Ascending aorta (tissue), 2 donors: ENCODE measurements around the gene HVCN1. TPM values are rescaled to one million over a fixed set of nuclear protein-coding genes. Genes with fewer than 3 reads are reported as not detected.

ENCODE experiments used
- DNase-seq, 2 donors: peaks; one replicate each; pipeline ENCODE4 v3.0.0-alpha.2; 2019; ENCODE audit warnings: low spot score in 2 of 2
- H3K27ac ChIP-seq, 2 donors: fragments of 200-600 bp; sonication (generic); one replicate each; pipeline ENCODE4 v1.5.1; 2016 to 2017; ENCODE audit warnings: mild to moderate bottlenecking in 1 of 2
- H3K27me3 ChIP-seq: fragments of 200-600 bp; sonication (generic); one replicate; pipeline ENCODE4 v1.5.1; 2017
- H3K36me3 ChIP-seq, 2 donors: fragments of 200-600 bp; sonication (generic); one replicate each; pipeline ENCODE4 v1.5.1; 2016
- H3K4me1 ChIP-seq, 2 donors: fragments of 200-600 bp; sonication (generic); one replicate each; pipeline ENCODE4 v1.5.1; 2016 to 2017; ENCODE audit warnings: mild to moderate bottlenecking in 1 of 2
- H3K4me3 ChIP-seq, 2 donors: fragments of 200-600 bp; sonication (generic); one replicate each; pipeline ENCODE4 v1.5.1; 2016 to 2017; ENCODE audit warnings: mild to moderate bottlenecking in 1 of 2
- H3K9me3 ChIP-seq, 2 donors: fragments of 200-600 bp; sonication (generic); one replicate each; pipeline ENCODE4 v1.5.1; 2016
- intact Hi-C: fragments of 100-400 bp; cut with DNase I; formaldehyde crosslinking; loops from one replicate; pipeline ENCODE4 v1.15.1; 2023
- total RNA-seq: library from RNA; depleted of rRNA; stranded (reverse); fragments of >200 nt; gene quantifications from one replicate; pipeline ENCODE4 v1.1.0, GENCODE V29; 2016
- TF ChIP-seq, protein P1 (sequence below), 3 experiments: fragments of 200-600 bp in 2 of 3; fragments of 450-650 bp in 1 of 3; sonication (generic) in 2 of 3; IDR thresholded peaks; one replicate each; pipeline ENCODE4 v1.5.1; 2016 to 2019; ENCODE audit warnings: antibody characterized with exemption in 3 of 3, mild to moderate bottlenecking in 1 of 3, moderate library complexity in 1 of 3

HVCN1 gene
- total RNA-seq, 1 donor from 2014 or later = 1.3 TPM

DNA sequence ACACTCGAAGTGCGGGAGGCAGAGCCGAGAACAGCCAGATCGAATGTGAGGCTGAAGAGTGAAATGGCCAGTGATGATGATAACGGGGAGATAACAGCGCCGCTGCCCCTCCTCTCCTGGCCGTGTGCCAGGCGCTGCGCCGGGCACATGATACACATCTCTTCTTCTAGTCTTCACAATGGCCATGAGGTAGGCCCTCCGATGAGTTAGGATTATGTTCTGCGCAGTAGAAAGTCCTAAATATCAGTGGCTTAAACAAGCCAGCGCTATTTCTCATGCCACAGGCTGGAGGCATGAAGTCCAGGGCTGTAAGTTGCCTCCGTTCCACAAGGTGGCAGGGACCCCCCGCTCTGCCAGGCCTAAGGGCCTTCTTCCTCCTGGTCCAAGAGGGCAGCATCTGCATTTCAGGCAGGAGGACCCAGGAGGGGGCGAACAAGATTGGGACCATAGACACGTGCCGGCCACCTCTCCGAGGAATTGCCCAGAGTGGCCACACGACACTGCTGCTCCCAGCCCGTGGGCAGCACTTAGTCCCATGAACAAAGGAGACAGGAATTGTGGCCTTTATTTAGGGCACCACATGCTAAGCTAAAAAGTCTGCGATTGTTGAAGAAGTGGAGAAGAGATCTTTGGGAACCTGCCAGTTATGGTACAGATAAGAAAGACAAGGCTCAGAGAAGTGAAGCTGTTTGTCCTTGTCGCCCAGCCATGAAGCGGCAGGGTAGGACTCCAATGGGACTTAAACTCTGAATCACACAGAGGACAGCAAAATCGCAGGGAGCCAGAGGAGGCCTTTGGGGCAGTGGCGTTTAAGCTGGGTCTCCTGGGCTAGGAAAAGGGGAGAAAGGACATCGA lies 10.9 kb upstream of the HVCN1 start:
- Histone ChIP-seq H3K27ac (no peak overlapping the region), H3K4me1 (peaks cover 0 to 3% of the 10 kb centered on the region in 2 donors), H3K9me3 (no peaks in the 10 kb centered on the region), H3K4me3 (no peak overlapping the region), H3K36me3 (no peaks in the 10 kb centered on the region), H3K27me3 (no peaks in the 10 kb centered on the region)
- no peak for DNase-seq
- TF ChIP-seq, protein P1, sequence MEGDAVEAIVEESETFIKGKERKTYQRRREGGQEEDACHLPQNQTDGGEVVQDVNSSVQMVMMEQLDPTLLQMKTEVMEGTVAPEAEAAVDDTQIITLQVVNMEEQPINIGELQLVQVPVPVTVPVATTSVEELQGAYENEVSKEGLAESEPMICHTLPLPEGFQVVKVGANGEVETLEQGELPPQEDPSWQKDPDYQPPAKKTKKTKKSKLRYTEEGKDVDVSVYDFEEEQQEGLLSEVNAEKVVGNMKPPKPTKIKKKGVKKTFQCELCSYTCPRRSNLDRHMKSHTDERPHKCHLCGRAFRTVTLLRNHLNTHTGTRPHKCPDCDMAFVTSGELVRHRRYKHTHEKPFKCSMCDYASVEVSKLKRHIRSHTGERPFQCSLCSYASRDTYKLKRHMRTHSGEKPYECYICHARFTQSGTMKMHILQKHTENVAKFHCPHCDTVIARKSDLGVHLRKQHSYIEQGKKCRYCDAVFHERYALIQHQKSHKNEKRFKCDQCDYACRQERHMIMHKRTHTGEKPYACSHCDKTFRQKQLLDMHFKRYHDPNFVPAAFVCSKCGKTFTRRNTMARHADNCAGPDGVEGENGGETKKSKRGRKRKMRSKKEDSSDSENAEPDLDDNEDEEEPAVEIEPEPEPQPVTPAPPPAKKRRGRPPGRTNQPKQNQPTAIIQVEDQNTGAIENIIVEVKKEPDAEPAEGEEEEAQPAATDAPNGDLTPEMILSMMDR (IDR thresholded peaks at IDR 0.05) = no peak
- intact Hi-C loops = no loop called here

DNA sequence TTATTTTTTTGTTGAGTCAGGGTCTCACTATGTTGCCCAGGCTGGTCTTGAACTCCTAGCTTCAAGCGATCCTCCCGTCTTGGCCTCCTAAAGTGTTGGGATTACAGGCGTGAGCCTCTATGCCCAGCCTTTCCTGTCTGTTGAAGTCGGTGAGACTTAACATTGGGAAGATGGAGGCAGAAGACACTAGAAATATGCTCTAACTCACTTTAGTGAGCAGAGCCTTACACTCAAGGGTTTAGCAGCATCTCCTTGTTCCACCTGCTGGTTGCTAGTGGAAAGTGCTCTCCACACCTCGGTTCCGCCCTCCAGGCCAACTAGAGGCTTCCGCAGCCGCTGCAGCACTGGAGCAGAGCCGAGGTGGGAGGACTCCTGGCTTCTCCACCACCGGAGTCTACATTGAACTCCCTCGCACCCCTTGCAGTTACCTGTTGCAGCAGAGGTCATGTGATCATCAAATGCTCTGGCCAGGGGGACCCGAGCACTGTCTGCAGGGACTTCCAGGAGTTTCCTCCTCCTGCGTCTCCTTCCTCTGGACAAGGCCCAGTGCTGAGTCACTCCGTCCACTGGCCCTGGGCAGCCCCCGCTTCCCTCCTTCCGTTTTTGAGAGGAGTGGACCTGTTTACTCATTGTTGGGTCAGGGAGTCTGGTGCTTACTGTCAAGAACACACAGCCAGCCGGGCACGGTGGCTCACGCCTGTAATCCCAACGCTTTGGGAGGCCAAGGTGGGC lies 9.4 kb upstream of the HVCN1 start:
- Histone ChIP-seq H3K4me1 (peaks cover 0 to 3% of the 10 kb centered on the region in 2 donors), H3K27ac (peak overlapping the region in 1 of 2 donors; percentile 38), H3K4me3 (peak overlapping the region in 1 of 2 donors; percentile 47), H3K36me3 (no peaks in the 10 kb centered on the region), H3K27me3 (no peaks in the 10 kb centered on the region), H3K9me3 (no peaks in the 10 kb centered on the region)
- TF ChIP-seq, protein P1 (IDR thresholded peaks at IDR 0.05) = peak; percentile 54 to 68 (median 63)
- peak; percentile 58 to 86 for DNase-seq
- intact Hi-C loops = no loop called here

DNA sequence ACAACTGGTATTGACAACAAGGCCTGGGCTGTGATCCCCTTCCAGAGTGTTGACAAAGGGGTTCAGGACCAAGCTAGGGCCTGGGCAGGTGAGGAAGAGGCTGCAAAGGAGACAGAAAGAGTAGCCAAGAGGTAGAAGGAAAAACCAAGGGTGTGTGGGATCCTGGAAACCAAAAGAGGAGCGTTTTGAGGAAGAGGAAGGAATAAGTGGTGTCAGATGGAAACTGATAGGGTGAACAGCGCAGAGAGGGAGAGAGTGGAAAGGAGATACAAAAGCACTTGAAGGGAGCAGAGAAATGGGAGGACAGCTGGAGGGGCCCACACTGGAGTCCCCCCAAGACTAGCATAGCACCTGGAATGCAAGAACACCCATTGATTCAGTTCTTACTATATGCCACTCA lies 8.3 kb upstream of the HVCN1 start:
- intact Hi-C loops = no loop called here
- H3K4me3 ChIP-seq = no peak overlapping the region
- no peaks in the 10 kb centered on the region for H3K9me3 ChIP-seq
- DNase-seq = no peak
- peaks cover 0 to 3% of the 10 kb centered on the region in 2 donors for H3K4me1 ChIP-seq
- no peak overlapping the region for H3K27ac ChIP-seq
- no peaks in the 10 kb centered on the region for H3K36me3 ChIP-seq
- no peaks in the 10 kb centered on the region for H3K27me3 ChIP-seq
- TF ChIP-seq, protein P1 (IDR thresholded peaks at IDR 0.05) = no peak

DNA sequence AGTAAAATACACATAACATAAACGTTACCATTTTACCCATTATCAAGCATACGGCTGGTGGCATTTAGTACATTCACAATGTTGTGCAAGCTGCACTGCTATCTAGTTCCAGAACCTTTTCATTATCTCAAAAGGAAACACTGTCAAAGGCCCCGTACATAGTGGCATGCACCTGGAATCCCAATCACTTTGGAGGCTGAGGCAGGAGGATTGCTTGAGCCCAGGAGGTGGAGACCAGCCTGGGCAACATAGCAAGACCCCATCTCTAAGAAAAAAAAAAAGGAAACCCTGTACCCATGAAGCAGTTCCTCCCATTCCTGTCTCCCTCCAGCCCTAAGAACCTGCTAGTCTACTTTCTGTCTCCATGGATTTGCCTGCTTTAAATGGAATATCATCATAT lies 7.4 kb upstream of the HVCN1 start:
- no peak for DNase-seq
- Histone ChIP-seq H3K27me3 (no peaks in the 10 kb centered on the region), H3K27ac (no peak overlapping the region), H3K4me1 (peaks cover 0 to 3% of the 10 kb centered on the region in 2 donors), H3K9me3 (no peaks in the 10 kb centered on the region), H3K36me3 (no peaks in the 10 kb centered on the region), H3K4me3 (no peak overlapping the region)
- TF ChIP-seq, protein P1 (IDR thresholded peaks at IDR 0.05) = no peak
- intact Hi-C loops = no loop called here

DNA sequence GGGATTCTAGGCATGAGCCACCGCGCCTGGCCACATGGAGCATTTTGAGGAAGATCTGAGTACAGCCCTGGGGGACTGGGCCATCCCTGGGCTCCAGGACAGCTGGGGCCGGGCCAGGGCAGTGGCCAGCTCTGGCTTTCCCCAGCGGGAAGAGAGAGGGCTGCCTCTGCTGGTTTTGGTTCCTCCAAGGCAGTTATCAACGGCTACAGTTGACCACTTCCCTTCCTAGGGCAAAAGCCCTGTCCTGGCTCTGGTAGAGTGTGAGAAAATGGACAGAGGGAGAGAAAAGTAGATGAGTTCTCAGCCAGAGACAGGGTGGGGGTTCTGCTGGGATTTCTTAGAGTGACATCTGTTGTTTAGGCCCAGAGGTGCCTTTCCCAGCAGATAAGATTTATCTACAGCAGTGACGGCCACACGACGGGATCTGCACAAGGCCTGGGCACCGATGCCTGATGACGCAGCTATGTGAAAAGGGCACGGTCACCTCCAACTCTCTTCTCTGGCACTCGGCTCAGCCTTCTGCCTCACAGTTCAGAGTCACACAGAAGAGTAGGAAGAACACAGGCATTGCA lies 5.5 kb upstream of the HVCN1 start:
- Histone ChIP-seq H3K27ac (no peak overlapping the region), H3K4me3 (no peak overlapping the region), H3K36me3 (no peaks in the 10 kb centered on the region), H3K4me1 (peaks cover 0 to 9% of the 10 kb centered on the region in 2 donors), H3K9me3 (no peaks in the 10 kb centered on the region), H3K27me3 (no peaks in the 10 kb centered on the region)
- peak; percentile 24 to 73 for DNase-seq
- intact Hi-C loops = no loop called here
- TF ChIP-seq, protein P1 (IDR thresholded peaks at IDR 0.05) = no peak
